ENCODE results near the gene MBTPS1.

DNA sequence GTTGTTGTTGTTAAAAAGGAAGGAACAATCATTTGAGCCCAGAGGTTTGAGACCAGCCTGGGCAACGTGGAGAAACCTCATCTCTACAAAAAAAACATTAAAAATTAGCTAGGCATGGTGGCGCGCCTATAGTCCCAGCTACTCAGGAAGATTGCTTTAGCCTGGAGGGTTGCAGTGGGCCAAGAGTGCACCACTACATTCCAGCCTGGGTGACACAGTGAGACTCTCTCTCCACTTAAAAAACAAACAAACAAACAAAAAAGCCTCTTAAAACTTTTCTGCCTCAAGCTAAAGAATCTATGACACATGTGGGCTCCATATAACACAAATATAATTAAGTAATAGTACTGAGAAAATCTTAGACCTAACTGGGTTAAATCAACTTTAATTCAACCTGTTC is 12.5 kb downstream of the MBTPS1 start:
- no peak for TF ChIP-seq ZNF444 (CRISPR knock-in tag; IDR thresholded peaks at IDR 0.05)
- TF ChIP-seq EHMT2 (IDR thresholded peaks at IDR 0.05): no peak
- no peak for TF ChIP-seq TARDBP (IDR thresholded peaks at IDR 0.05)
- no peak for TF ChIP-seq POLR2A (conservative IDR thresholded peaks at IDR 0.05)
- TF ChIP-seq, protein P1, sequence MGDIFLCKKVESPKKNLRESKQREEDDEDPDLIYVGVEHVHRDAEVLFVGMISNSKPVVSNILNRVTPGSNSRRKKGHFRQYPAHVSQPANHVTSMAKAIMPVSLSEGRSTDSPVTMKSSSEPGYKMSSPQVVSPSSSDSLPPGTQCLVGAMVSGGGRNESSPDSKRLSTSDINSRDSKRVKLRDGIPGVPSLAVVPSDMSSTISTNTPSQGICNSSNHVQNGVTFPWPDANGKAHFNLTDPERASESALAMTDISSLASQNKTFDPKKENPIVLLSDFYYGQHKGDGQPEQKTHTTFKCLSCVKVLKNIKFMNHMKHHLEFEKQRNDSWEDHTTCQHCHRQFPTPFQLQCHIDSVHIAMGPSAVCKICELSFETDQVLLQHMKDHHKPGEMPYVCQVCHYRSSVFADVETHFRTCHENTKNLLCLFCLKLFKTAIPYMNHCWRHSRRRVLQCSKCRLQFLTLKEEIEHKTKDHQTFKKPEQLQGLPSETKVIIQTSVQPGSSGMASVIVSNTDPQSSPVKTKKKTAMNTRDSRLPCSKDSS (IDR thresholded peaks at IDR 0.05; ENCODE audit: low read depth, partially characterized antibody): no peak
- no peak for TF ChIP-seq SMC3 (conservative IDR thresholded peaks at IDR 0.05; ENCODE audit: insufficient read depth, low read depth, low read length)
- TF ChIP-seq RNF2 (IDR thresholded peaks at IDR 0.05): no peak
- TF ChIP-seq, protein P2, sequence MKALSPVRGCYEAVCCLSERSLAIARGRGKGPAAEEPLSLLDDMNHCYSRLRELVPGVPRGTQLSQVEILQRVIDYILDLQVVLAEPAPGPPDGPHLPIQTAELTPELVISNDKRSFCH (CRISPR knock-in tag; IDR thresholded peaks at IDR 0.05): no peak
- TF ChIP-seq, protein P2 (tag; IDR thresholded peaks at IDR 0.05): no peak
- no peak for TF ChIP-seq NFYB (IDR thresholded peaks at IDR 0.05; ENCODE audit: extremely low read depth, insufficient read length)
- TF ChIP-seq, protein P3, sequence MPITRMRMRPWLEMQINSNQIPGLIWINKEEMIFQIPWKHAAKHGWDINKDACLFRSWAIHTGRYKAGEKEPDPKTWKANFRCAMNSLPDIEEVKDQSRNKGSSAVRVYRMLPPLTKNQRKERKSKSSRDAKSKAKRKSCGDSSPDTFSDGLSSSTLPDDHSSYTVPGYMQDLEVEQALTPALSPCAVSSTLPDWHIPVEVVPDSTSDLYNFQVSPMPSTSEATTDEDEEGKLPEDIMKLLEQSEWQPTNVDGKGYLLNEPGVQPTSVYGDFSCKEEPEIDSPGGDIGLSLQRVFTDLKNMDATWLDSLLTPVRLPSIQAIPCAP (CRISPR knock-in tag; IDR thresholded peaks at IDR 0.05; ENCODE audit: borderline replicate concordance): no peak
- TF ChIP-seq, protein P4, sequence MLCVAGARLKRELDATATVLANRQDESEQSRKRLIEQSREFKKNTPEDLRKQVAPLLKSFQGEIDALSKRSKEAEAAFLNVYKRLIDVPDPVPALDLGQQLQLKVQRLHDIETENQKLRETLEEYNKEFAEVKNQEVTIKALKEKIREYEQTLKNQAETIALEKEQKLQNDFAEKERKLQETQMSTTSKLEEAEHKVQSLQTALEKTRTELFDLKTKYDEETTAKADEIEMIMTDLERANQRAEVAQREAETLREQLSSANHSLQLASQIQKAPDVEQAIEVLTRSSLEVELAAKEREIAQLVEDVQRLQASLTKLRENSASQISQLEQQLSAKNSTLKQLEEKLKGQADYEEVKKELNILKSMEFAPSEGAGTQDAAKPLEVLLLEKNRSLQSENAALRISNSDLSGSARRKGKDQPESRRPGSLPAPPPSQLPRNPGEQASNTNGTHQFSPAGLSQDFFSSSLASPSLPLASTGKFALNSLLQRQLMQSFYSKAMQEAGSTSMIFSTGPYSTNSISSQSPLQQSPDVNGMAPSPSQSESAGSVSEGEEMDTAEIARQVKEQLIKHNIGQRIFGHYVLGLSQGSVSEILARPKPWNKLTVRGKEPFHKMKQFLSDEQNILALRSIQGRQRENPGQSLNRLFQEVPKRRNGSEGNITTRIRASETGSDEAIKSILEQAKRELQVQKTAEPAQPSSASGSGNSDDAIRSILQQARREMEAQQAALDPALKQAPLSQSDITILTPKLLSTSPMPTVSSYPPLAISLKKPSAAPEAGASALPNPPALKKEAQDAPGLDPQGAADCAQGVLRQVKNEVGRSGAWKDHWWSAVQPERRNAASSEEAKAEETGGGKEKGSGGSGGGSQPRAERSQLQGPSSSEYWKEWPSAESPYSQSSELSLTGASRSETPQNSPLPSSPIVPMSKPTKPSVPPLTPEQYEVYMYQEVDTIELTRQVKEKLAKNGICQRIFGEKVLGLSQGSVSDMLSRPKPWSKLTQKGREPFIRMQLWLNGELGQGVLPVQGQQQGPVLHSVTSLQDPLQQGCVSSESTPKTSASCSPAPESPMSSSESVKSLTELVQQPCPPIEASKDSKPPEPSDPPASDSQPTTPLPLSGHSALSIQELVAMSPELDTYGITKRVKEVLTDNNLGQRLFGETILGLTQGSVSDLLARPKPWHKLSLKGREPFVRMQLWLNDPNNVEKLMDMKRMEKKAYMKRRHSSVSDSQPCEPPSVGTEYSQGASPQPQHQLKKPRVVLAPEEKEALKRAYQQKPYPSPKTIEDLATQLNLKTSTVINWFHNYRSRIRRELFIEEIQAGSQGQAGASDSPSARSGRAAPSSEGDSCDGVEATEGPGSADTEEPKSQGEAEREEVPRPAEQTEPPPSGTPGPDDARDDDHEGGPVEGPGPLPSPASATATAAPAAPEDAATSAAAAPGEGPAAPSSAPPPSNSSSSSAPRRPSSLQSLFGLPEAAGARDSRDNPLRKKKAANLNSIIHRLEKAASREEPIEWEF (CRISPR knock-in tag; IDR thresholded peaks at IDR 0.05): no peak
